GM21515 (cell line): ENCODE results near the gene DPH3.

Experiments used
- ATAC-seq: cut with Tn5 transposase; IDR thresholded peaks from one replicate; pipeline ENCODE4 v1.9.1; 2021; ENCODE audit not compliant: unreplicated experiment

The DPH3 gene

DNA sequence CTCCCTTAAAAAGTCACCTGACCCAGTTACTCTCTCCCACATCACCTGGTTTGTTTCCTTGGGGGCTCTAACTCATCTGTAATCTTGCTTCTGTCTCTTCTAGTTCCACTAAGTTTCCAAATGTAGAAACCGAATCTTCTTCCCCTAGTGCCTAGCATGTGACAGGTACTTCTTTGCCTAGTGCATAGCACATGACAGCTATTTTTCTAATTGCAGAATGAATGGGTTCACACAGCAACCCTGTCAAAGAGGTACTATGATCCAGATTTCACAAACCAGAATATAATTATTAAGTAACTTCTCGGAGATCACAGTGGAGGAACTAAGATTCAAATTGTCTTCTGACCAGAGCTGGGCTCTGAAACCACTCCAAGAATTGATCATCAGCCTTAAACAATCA is 7.4 kb downstream of the DPH3 start:
- no peak for ATAC-seq

DNA sequence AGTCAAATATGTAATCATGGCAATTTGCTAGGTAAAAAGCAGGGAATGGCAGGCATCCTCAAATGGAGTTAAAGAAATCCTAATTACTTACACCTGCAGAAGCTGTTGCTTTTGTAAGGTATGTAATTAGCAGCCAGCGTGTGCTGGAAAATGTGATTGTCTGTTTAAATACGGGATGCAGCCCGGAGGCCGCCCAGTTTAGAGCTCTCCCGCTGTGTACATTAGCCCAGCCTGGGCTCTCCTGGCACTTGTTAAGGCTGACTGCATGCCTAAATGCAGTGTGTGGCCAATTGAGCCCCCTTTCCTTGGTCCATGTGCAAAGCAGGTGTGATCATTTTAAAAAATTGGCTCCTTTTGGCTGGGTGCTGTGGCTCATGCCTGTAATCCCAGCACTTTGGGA is 9.0 kb downstream of the DPH3 start:
- no peak for ATAC-seq

GRCh38 chr3:16255326-16255725 is 9.4 kb downstream of the DPH3 start:
- no peak for ATAC-seq

DNA sequence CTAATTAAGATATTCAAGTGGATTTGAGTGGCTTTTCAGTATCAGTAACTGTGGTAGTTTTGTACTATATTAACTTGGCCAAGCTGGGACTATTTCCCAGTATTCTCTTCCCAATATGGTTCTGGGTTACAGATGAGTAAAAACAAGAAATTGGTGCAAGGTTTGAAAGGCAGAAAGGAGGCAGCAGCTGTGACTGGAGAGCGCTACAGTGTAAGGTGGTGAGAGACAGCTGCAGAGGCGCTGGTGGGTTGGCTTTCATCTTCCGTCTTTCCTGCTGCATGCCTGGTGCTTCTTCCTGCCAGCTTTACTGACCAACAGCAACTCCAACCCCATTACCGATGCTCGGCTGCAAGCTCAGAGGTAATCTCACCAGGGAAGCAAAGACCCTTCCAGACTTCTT is 9.8 kb downstream of the DPH3 start:
- ATAC-seq = no peak

DNA sequence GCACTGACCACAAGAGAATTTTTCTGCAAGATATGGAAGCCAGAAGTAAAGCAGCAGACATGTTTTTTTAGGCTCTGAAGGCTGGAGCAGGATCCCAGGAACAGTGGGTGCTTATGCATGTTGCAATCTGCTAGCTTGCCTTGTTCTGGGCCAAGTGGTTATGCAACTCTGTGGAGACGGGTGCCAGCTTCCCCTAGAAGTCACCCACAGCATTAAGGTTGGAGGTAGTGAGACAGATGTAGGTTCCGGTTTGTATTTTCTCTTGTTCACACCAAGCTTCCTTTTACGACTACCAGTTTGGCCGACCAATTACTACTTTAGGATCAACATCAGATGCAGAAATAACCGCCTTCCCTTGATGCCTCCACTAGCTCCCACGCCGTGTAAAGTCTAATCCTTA is 11.1 kb downstream of the DPH3 start:
- ATAC-seq = no peak

DNA sequence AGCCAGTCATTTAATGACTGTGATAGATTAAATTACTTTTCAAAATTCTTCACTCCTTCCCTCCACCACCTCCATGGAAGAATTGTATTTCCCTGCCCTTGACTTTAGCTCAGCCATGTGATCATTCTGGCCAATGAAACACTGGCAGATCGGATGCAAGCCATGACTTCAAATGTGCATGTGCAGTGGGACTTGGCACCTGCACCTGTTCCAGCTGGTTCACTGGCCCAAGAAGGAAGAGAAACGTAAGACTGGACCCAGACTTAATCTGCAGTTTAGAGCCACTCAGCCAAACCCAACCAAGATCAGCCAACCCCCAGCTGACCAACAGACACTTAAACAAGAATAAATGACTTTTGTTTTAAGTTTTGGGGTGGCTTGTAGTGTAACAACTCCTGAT is 11.8 kb downstream of the DPH3 start:
- no peak for ATAC-seq

GRCh38 chr3:16252243-16252978 is 12.3 kb downstream of the DPH3 start:
- no peak for ATAC-seq

- no peak for ATAC-seq
These were observed 13.2 kb downstream of the DPH3 start for GRCh38 chr3:16251316-16252085.

GRCh38 chr3:16249886-16250285 is 14.9 kb downstream of the DPH3 start:
- ATAC-seq = no peak

GRCh38 chr3:16249336-16249735 is 15.4 kb downstream of the DPH3 start:
- no peak for ATAC-seq

DNA sequence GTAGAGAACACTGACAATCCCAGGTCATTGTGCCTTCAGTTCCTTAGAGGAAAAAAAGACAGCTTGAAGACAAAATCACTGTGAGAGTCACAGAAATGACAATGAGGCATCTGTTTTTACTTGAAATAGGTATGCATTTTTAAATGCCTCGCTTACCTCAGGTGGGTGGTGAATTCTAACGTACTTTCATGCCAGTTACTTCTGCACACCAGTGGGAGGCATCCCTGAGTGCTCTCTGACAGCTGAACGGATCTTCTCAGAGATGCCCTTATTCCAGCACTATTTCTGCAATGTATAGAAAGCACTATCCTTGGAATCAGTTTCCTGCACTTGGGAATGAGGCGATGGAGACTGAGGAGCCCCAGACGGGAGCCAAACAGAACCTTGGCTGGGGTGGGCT is 16.2 kb downstream of the DPH3 start:
- no peak for ATAC-seq

DNA sequence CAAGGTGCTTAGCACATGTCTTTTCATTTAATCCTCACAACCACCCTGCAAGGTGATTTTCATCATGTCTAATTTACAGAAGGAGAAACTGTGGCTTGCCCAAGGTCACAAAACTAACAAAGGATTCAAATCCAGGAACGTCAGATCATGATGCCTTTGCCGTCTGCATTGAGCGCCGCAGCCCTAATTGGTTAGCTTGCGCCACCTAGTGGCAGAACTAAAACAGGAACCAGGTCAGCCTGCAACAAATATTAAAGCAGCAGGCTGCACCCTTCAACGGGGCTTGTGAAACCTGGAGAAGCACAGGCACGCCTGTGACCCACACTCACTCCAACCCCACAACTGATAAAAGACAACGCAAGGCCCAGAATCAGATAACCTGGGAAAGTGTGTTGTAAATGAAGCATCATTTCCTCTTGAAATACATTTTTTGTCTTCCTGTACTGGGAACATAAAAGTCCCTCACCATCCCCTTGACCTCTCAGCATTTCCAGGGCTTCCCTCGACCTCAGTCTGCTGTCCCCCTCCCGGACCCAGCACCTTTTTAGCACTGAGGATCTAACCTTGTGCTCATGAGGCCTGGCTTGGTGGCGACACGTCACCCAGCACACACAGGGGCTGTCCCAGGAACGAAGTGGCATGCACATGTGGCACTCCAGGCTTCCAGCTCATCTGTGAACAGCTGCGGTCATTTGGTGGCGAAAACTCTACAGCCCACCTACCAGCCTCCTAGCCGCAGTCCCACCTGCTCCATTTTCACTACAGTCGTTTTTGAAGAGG is 17.3 kb downstream of the DPH3 start:
- peak; percentile 66 for ATAC-seq

DNA sequence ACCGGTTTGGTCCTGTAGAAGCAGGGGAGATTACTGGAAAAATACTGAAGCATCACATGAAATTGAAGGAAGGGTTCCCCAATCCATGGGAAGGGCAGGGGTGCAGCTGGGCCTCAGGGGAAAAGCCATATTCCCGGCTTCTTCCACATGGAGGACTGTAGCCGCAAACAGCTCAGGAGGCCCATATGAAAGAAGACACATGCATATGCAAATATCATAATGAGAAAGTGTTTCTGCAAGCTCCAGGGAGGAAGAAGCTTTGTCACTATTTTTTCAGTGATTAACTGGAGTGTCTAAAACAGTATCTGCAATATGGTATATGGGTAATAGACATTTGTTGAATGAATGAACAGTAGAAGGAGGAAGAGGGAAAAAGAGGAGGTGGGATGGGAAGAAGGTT is 19.1 kb downstream of the DPH3 start:
- no peak for ATAC-seq

DNA sequence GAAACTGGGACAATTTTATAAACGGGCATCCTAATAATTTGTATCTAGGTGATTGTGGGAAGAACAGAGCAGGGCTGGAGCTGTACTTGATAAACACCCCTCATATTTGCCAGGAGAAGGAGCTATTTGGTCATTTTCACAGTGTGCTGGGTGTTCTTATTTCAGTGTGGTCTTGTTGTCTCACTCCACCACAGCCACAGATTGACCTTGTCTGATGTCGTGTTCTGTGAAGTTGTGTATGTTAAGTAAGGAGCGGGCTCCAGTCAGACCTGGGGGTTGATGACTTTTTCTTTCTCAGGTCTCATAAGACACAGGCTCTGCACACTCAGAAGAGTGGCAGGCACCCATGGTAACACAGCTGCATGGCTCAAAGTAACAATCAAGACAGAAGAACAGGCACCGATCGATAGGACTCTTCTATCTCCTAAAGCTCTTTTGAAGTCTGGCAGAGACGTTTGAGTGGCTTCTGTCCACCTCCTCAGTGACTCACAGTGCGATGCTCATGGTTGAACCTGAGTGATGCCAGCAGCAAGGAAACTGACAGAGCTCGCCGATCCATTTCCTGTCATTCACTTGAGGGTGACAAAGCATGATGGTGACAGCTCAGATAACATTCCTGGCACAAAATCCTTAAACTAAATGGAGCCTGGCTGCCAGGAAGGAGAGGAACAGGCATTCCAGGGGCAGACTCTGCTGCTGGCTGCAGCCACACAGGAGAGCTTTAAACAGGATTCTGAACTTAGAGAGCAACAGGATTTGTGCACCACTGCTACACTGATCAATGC is 20.8 kb downstream of the DPH3 start:
- ATAC-seq = no peak

GRCh38 chr3:16242177-16242576 is 22.6 kb downstream of the DPH3 start:
- no peak for ATAC-seq

DNA sequence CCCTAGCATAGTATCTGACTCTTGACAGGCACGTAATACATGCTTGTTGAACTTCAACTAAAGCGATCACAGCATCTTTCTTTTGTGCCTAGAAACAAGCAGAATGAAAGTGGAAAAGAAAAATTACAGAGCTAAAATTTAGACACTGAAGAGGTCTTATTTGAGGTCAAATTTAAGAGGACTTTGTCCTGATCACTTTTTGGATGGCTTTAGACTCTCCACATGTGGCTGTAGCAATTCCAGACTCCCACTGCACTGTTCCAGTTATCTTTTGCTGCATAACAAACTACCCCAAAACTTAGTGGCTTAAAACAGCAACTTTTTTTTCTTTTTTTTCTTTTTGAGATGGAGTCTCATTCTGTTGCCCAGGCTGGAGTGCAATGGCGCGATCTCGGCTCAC is 23.5 kb downstream of the DPH3 start:
- no peak for ATAC-seq

GRCh38 chr3:16240229-16241023 is 24.3 kb downstream of the DPH3 start:
- no peak for ATAC-seq

GRCh38 chr3:16239780-16240179 is 25.0 kb downstream of the DPH3 start:
- ATAC-seq = no peak

DNA sequence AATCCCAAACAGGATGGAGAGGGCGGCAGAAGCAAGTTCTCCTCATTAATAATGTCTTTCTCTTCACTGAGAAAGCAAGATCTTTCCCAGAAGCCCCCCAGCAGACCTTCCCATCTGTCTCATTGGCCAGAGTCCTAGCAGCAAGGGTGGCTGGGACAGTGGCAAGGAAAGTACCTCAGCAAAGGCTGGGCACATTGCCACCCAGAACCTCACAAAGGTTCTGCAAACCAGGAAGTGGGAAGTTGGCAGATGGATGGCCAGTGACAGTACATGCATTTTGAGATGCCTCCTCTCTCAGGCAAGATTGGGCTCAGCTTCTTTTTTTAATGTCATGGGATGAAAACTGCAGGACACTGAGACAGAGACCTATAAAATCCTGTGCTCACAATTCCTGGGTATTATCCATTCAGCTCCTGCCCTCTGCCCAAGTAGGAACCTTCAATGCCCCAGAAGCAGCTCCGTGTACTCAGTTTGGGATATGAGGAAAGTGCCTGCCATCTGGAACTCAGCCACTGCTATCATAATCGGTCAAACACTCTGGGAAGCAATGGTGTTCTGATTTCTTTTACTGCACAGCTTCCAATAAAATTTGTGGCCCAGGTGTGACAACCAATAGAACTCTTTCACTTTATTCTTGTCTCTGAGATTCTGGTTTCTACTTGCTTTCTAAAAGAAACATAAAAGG is 25.5 kb downstream of the DPH3 start:
- ATAC-seq = no peak
